T-helper 17 cell (primary cell): ENCODE measurements around the gene COLGALT1. TPM values are rescaled to one million over a fixed set of nuclear protein-coding genes. Genes with fewer than 3 reads are reported as not detected.
"Not testable (repeated sequence)": the region's sequence is repeated elsewhere in the genome, so short reads cannot be mapped to it uniquely, and the experiment has no call there.

Experiments
- ATAC-seq: fragments of 150-1000 bp; cut with Tn5 transposase; 2 replicates; pipeline ENCODE4 v1.10.0; 2021; ENCODE audit warnings: mild to moderate bottlenecking, moderate library complexity
- DNase-seq, 3 donors: peaks; one replicate each; pipeline versions ENCODE4 v3.0.0 to v3.0.0-alpha.2; 2020 to 2021
- H3K9me3 ChIP-seq: one replicate; pipeline ENCODE4 v1.7.0; 2013; ENCODE audit warnings: low read length, mild to moderate bottlenecking; ENCODE audit not compliant: control insufficient read depth, poor library complexity, severe bottlenecking
- H3K27ac Mint-ChIP-seq: one replicate; pipeline ENCODE4 v1.8.0; 2022; ENCODE audit warnings: mild to moderate bottlenecking, moderate library complexity, mixed read lengths
- H3K27me3 Mint-ChIP-seq: one replicate; pipeline ENCODE4 v1.8.0; 2022; ENCODE audit warnings: mixed read lengths
- H3K36me3 Mint-ChIP-seq: one replicate; pipeline ENCODE4 v1.8.0; 2022; ENCODE audit warnings: low read depth, mixed read lengths
- H3K4me1 Mint-ChIP-seq: one replicate; pipeline ENCODE4 v1.8.0; 2022; ENCODE audit warnings: mild to moderate bottlenecking, mixed read lengths
- H3K4me3 Mint-ChIP-seq: one replicate; pipeline ENCODE4 v1.8.0; 2022; ENCODE audit warnings: mild to moderate bottlenecking, moderate library complexity, mixed read lengths
- total RNA-seq, 4 donors: library from RNA in 2 of 4; stranded (reverse) in 2 of 4; gene quantifications; one replicate each; pipeline ENCODE4 v1.2.3 and lab custom pipeline; 2022 to 2026

COLGALT1 gene
- total RNA-seq, 2 donors from 2014 or later, result 42.1 to 42.4 TPM

GRCh38 chr19:17555929-17556813 is 722 bp downstream of the COLGALT1 start:
- no peaks in the 10 kb centered on the region for H3K27me3 Mint-ChIP-seq
- no peak for ATAC-seq
- H3K36me3 Mint-ChIP-seq, result peaks cover 6% of the 10 kb centered on the region
- H3K9me3 ChIP-seq, result no peaks in the 10 kb centered on the region
- peak in 1 of 3 donors; percentile 17 for DNase-seq
- peaks cover 10% of the 10 kb centered on the region for H3K4me1 Mint-ChIP-seq
- H3K4me3 Mint-ChIP-seq, result peak overlapping the region; percentile 89
- H3K27ac Mint-ChIP-seq, result peak overlapping the region; percentile 39

GRCh38 chr19:17556995-17557394 is 1.5 kb downstream of the COLGALT1 start:
- Mint-ChIP-seq H3K4me3 (peak overlapping the region; percentile 89), H3K36me3 (peaks cover 6% of the 10 kb centered on the region), H3K27me3 (no peaks in the 10 kb centered on the region), H3K27ac (no peak overlapping the region), H3K4me1 (peaks cover 10% of the 10 kb centered on the region)
- no peak for ATAC-seq
- H3K9me3 ChIP-seq, result no peaks in the 10 kb centered on the region
- DNase-seq, result no peak

GRCh38 chr19:17557466-17557865 is 2.0 kb downstream of the COLGALT1 start:
- H3K36me3 Mint-ChIP-seq, result peaks cover 6% of the 10 kb centered on the region
- H3K27ac Mint-ChIP-seq, result no peak overlapping the region
- H3K4me3 Mint-ChIP-seq, result peak overlapping the region; percentile 63
- peaks cover 10% of the 10 kb centered on the region for H3K4me1 Mint-ChIP-seq
- DNase-seq (no peak), ATAC-seq (no peak)
- no peaks in the 10 kb centered on the region for H3K9me3 ChIP-seq
- H3K27me3 Mint-ChIP-seq, result no peaks in the 10 kb centered on the region

- ATAC-seq, result no peak
- Mint-ChIP-seq H3K27me3 (no peaks in the 10 kb centered on the region), H3K4me1 (peaks cover 8% of the 10 kb centered on the region), H3K27ac (no peak overlapping the region), H3K36me3 (peaks cover 9% of the 10 kb centered on the region), H3K4me3 (no peak overlapping the region)
- no peaks in the 10 kb centered on the region for H3K9me3 ChIP-seq
- no peak for DNase-seq
Measured at GRCh38 chr19:17560205-17560595, 4.8 kb downstream of the COLGALT1 start.

GRCh38 chr19:17562097-17562496 is 6.6 kb downstream of the COLGALT1 start:
- DNase-seq, result no peak
- H3K4me1 Mint-ChIP-seq, result peaks cover 6% of the 10 kb centered on the region
- H3K36me3 Mint-ChIP-seq, result peaks cover 9% of the 10 kb centered on the region
- H3K27me3 Mint-ChIP-seq, result no peaks in the 10 kb centered on the region
- no peak overlapping the region for H3K27ac Mint-ChIP-seq
- no peak for ATAC-seq
- no peak overlapping the region for H3K4me3 Mint-ChIP-seq
- no peaks in the 10 kb centered on the region for H3K9me3 ChIP-seq

GRCh38 chr19:17562561-17562960 is 7.1 kb downstream of the COLGALT1 start:
- peaks cover 9% of the 10 kb centered on the region for H3K36me3 Mint-ChIP-seq
- ATAC-seq (no peak), DNase-seq (no peak)
- H3K27me3 Mint-ChIP-seq, result no peaks in the 10 kb centered on the region
- H3K4me3 Mint-ChIP-seq, result no peak overlapping the region
- no peak overlapping the region for H3K27ac Mint-ChIP-seq
- no peaks in the 10 kb centered on the region for H3K9me3 ChIP-seq
- H3K4me1 Mint-ChIP-seq, result peaks cover 6% of the 10 kb centered on the region

- Mint-ChIP-seq H3K27me3 (no peaks in the 10 kb centered on the region), H3K4me3 (no peak overlapping the region), H3K4me1 (peaks cover 6% of the 10 kb centered on the region), H3K36me3 (peaks cover 14% of the 10 kb centered on the region), H3K27ac (no peak overlapping the region)
- H3K9me3 ChIP-seq, result no peaks in the 10 kb centered on the region
- ATAC-seq, result no peak
- no peak for DNase-seq
Measured at GRCh38 chr19:17564781-17565180, 9.3 kb downstream of the COLGALT1 start.

GRCh38 chr19:17565611-17566010 is 10.2 kb downstream of the COLGALT1 start:
- no peaks in the 10 kb centered on the region for H3K9me3 ChIP-seq
- Mint-ChIP-seq H3K4me1 (no peaks in the 10 kb centered on the region), H3K36me3 (peaks cover 9% of the 10 kb centered on the region), H3K27me3 (no peaks in the 10 kb centered on the region), H3K4me3 (no peak overlapping the region), H3K27ac (no peak overlapping the region)
- ATAC-seq (no peak), DNase-seq (no peak)

GRCh38 chr19:17567940-17568339 is 12.5 kb downstream of the COLGALT1 start:
- H3K36me3 Mint-ChIP-seq, result peaks cover 9% of the 10 kb centered on the region

GRCh38 chr19:17570291-17570690 is 14.8 kb downstream of the COLGALT1 start:
- not testable (repeated sequence) for DNase-seq, ATAC-seq, H3K4me1 Mint-ChIP-seq, H3K27ac Mint-ChIP-seq, H3K36me3 Mint-ChIP-seq, H3K27me3 Mint-ChIP-seq, H3K4me3 Mint-ChIP-seq, H3K9me3 ChIP-seq

More at GRCh38 chr19:17567940-17568339, 12.5 kb downstream of the COLGALT1 start:
- H3K9me3 ChIP-seq, result no peaks in the 10 kb centered on the region
- no peak overlapping the region for H3K4me3 Mint-ChIP-seq
- no peaks in the 10 kb centered on the region for H3K27me3 Mint-ChIP-seq
- H3K4me1 Mint-ChIP-seq, result no peaks in the 10 kb centered on the region
- H3K27ac Mint-ChIP-seq, result no peak overlapping the region
- DNase-seq (no peak), ATAC-seq (no peak)

- ATAC-seq (no peak), DNase-seq (no peak)
- peaks cover 3% of the 10 kb centered on the region for H3K4me1 Mint-ChIP-seq
- no peaks in the 10 kb centered on the region for H3K27me3 Mint-ChIP-seq
- H3K9me3 ChIP-seq, result no peaks in the 10 kb centered on the region
- no peak overlapping the region for H3K27ac Mint-ChIP-seq
- H3K4me3 Mint-ChIP-seq, result no peak overlapping the region
- H3K36me3 Mint-ChIP-seq, result peaks cover 6% of the 10 kb centered on the region
Measured at GRCh38 chr19:17570791-17571190, 15.3 kb downstream of the COLGALT1 start.

GRCh38 chr19:17572638-17573037 is 17.2 kb downstream of the COLGALT1 start:
- no peak for DNase-seq
- no peak for ATAC-seq
- H3K9me3 ChIP-seq, result no peaks in the 10 kb centered on the region
- Mint-ChIP-seq H3K4me3 (no peak overlapping the region), H3K27me3 (no peaks in the 10 kb centered on the region), H3K36me3 (peaks cover 9% of the 10 kb centered on the region), H3K4me1 (peaks cover 9% of the 10 kb centered on the region), H3K27ac (no peak overlapping the region)

- Mint-ChIP-seq H3K4me1 (peaks cover 15% of the 10 kb centered on the region), H3K4me3 (no peak overlapping the region), H3K36me3 (peaks cover 9% of the 10 kb centered on the region), H3K27ac (no peak overlapping the region), H3K27me3 (no peaks in the 10 kb centered on the region)
- DNase-seq (no peak), ATAC-seq (no peak)
- no peaks in the 10 kb centered on the region for H3K9me3 ChIP-seq
Measured at GRCh38 chr19:17575871-17576757, 20.7 kb downstream of the COLGALT1 start.
